Memory B cell (primary cell): ENCODE measurements around the gene KLK14.

Experiments used
- ATAC-seq: fragments of 150-1000 bp; cut with Tn5 transposase; 2 replicates; pipeline ENCODE4 v1.10.0; 2021; ENCODE audit warnings: low read depth, mild to moderate bottlenecking, moderate library complexity
- DNase-seq, 2 donors: peaks; one replicate each; pipeline ENCODE4 v3.0.0; 2022; ENCODE audit warnings: low spot score in 2 of 2
- H3K27ac Mint-ChIP-seq: one replicate; pipeline ENCODE4 v1.8.0; 2022; ENCODE audit warnings: mild to moderate bottlenecking, moderate library complexity, mixed read lengths
- H3K27me3 Mint-ChIP-seq: one replicate; pipeline ENCODE4 v1.8.0; 2022; ENCODE audit warnings: mixed read lengths
- H3K36me3 Mint-ChIP-seq: one replicate; pipeline ENCODE4 v1.8.0; 2022; ENCODE audit warnings: mild to moderate bottlenecking, mixed read lengths
- H3K4me1 Mint-ChIP-seq: one replicate; pipeline ENCODE4 v1.8.0; 2022; ENCODE audit warnings: mixed read lengths
- H3K4me3 Mint-ChIP-seq: one replicate; pipeline ENCODE4 v1.8.0; 2022; ENCODE audit warnings: mild to moderate bottlenecking, moderate library complexity, mixed read lengths
- H3K9me3 Mint-ChIP-seq: one replicate; pipeline ENCODE4 v1.8.0; 2022; ENCODE audit warnings: mixed read lengths

KLK14 gene

DNA sequence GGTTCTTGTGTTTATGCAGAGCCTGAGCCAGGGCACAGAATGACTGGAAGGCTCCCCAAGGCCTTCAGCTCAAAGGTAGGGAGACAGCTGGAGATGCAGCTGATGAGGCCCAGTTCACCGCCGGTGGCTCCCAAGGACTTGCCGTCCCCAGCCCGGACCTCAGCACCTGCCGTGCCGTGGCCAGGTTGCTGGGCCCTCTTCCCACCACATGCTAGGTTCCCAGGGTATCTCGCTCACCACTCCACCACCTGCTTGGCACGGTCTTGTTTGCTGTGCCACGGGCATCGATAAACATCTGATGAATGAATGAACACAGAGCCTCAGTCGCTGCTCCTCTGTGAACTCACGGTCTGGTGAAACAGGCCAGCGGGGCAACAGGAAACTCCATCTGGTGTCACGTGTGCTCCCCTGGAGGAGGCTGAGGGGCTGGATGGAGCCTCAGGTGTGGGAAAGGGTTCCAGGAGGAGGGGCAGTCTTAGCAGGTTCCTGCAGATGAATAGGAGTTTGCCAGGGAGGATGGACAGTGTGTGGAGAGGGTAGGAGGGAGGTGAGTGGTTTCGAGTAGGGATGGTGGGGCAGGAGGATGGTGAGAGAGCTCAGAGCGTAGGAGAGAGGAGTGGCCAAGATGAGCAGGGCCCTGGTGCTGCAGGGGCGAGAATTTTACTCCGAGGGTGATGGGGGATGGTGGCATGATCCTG is 3.6 kb upstream of the KLK14 start:
- H3K4me3 Mint-ChIP-seq, result no peak overlapping the region
- H3K27me3 Mint-ChIP-seq, result peaks cover 18% of the 10 kb centered on the region
- ATAC-seq (no peak), DNase-seq (no peak)
- H3K36me3 Mint-ChIP-seq, result peaks cover 10% of the 10 kb centered on the region
- no peaks in the 10 kb centered on the region for H3K9me3 Mint-ChIP-seq
- H3K4me1 Mint-ChIP-seq, result peaks cover 5% of the 10 kb centered on the region
- H3K27ac Mint-ChIP-seq, result no peak overlapping the region

GRCh38 chr19:51084505-51084904 is 1.8 kb upstream of the KLK14 start:
- Mint-ChIP-seq H3K4me3 (no peak overlapping the region), H3K4me1 (peaks cover 5% of the 10 kb centered on the region), H3K36me3 (peaks cover 12% of the 10 kb centered on the region), H3K27ac (no peak overlapping the region), H3K27me3 (peaks cover 18% of the 10 kb centered on the region), H3K9me3 (no peaks in the 10 kb centered on the region)
- DNase-seq, result no peak
- no peak for ATAC-seq

GRCh38 chr19:51083783-51084182 is 1.1 kb upstream of the KLK14 start:
- no peak for DNase-seq
- H3K36me3 Mint-ChIP-seq, result peaks cover 10% of the 10 kb centered on the region
- H3K27ac Mint-ChIP-seq, result no peak overlapping the region
- peaks cover 5% of the 10 kb centered on the region for H3K4me1 Mint-ChIP-seq
- no peaks in the 10 kb centered on the region for H3K9me3 Mint-ChIP-seq
- H3K4me3 Mint-ChIP-seq, result no peak overlapping the region
- no peak for ATAC-seq
- H3K27me3 Mint-ChIP-seq, result peaks cover 18% of the 10 kb centered on the region

GRCh38 chr19:51083181-51083580 is 494 bp upstream of the KLK14 start:
- Mint-ChIP-seq H3K36me3 (peaks cover 10% of the 10 kb centered on the region), H3K4me3 (no peak overlapping the region), H3K27me3 (peaks cover 18% of the 10 kb centered on the region), H3K9me3 (no peaks in the 10 kb centered on the region), H3K4me1 (peaks cover 5% of the 10 kb centered on the region), H3K27ac (no peak overlapping the region)
- ATAC-seq (no peak), DNase-seq (no peak)

DNA sequence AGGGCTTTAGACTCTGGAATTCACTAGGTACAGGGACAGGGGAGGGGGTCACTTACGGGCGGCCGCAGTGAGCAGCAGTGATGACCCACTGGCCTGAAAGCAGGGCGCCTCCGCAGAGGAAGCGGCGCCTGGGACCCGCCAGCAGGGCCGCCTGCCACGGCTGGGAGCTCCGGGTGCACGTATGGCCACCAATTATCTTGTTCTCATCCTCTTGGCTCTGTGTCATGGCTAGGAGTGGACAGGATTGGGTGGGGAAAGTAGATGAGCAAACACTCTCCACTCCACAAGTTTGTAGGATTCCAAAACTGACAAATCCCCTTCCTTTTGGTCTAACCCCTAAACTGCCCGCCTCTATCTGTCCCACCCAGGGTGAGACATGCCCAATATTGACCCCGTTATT is 1.2 kb downstream of the KLK14 start:
- DNase-seq (no peak), ATAC-seq (no peak)
- Mint-ChIP-seq H3K27ac (no peak overlapping the region), H3K36me3 (peaks cover 3% of the 10 kb centered on the region), H3K4me1 (peaks cover 5% of the 10 kb centered on the region), H3K27me3 (peaks cover 18% of the 10 kb centered on the region), H3K4me3 (no peak overlapping the region), H3K9me3 (no peaks in the 10 kb centered on the region)

- peaks cover 1% of the 10 kb centered on the region for H3K36me3 Mint-ChIP-seq
- H3K27ac Mint-ChIP-seq, result no peak overlapping the region
- no peak overlapping the region for H3K4me3 Mint-ChIP-seq
- DNase-seq (no peak), ATAC-seq (no peak)
- H3K27me3 Mint-ChIP-seq, result peaks cover 21% of the 10 kb centered on the region
- peaks cover 5% of the 10 kb centered on the region for H3K4me1 Mint-ChIP-seq
- H3K9me3 Mint-ChIP-seq, result no peaks in the 10 kb centered on the region
Observed at GRCh38 chr19:51079481-51080110, 3.1 kb downstream of the KLK14 start.

DNA sequence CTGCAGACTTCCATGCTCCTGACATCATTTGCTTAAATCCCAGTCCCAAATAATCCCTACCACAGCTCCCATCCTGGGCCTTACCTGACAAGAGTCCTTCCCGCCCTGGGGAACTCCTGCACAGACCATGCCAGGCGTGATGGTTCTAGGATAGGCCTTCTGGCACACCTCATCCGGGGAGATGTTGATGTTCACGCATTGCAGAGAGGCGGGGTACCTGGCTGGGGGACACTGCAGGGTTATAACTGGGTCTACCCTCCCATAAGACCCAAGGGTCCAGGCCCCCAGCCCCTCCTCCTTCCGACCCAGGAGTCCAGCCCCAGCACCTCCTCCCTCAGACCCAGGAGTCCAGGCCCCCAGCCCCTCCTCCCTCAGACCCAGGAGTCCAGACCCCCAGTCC is 4.0 kb downstream of the KLK14 start:
- H3K36me3 Mint-ChIP-seq, result peaks cover 1% of the 10 kb centered on the region
- peaks cover 5% of the 10 kb centered on the region for H3K4me1 Mint-ChIP-seq
- H3K27ac Mint-ChIP-seq, result no peak overlapping the region
- ATAC-seq, result no peak
- H3K4me3 Mint-ChIP-seq, result no peak overlapping the region
- no peak for DNase-seq
- H3K27me3 Mint-ChIP-seq, result peaks cover 20% of the 10 kb centered on the region
- peaks cover 5% of the 10 kb centered on the region for H3K9me3 Mint-ChIP-seq

DNA sequence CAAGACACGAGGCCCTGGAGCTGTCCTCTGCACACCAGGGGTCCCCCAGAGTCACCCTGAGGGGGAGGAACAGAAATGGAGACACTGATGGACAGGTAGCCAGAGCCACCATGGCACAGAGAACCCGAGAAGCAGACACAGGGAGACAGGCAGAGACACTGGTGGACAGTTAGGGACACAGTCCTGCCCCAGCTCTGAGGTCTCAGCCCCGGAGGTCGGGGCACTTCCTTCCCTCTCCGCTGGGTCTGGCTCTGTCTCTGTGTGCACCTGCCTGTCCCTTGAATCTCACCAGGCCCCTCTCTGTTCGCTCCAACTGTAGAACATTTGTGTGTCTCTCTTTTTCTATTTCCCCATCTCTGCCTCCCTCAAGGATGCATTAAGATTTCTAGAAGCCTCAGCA is 4.6 kb downstream of the KLK14 start:
- ATAC-seq (no peak), DNase-seq (no peak)
- peaks cover 1% of the 10 kb centered on the region for H3K36me3 Mint-ChIP-seq
- no peak overlapping the region for H3K4me3 Mint-ChIP-seq
- H3K4me1 Mint-ChIP-seq, result peaks cover under 1% of the 10 kb centered on the region
- no peak overlapping the region for H3K27ac Mint-ChIP-seq
- H3K27me3 Mint-ChIP-seq, result peaks cover 14% of the 10 kb centered on the region
- peaks cover 5% of the 10 kb centered on the region for H3K9me3 Mint-ChIP-seq

DNA sequence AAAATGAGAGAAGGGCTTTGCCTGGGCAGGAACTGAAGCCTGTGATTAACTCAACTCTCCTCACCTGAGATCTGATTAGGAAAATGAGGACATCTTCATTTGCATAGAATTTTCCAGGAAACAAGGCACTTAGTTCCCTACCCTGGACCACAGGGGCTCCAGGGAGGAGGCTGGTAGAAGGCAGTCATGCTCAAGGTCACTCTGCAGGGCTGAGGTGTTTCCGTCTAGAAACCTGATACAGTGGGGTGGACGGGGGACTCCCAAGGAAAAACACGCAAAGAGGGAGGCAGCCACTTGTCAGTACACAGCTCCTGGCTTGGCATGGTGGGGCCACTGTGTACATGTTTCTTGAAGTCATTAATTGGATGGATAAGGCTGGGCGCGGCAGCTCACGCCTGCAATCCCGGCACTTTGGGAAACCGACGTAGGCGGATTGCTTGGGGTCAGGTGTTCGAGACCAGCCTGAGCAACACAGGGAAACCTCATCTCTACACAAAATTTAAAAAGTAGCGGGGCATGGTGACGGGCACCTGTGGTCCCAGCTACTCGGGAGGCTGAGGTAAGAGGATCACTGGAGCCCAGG is 6.0 kb downstream of the KLK14 start:
- Mint-ChIP-seq H3K4me3 (no peak overlapping the region), H3K27ac (no peak overlapping the region)

DNA sequence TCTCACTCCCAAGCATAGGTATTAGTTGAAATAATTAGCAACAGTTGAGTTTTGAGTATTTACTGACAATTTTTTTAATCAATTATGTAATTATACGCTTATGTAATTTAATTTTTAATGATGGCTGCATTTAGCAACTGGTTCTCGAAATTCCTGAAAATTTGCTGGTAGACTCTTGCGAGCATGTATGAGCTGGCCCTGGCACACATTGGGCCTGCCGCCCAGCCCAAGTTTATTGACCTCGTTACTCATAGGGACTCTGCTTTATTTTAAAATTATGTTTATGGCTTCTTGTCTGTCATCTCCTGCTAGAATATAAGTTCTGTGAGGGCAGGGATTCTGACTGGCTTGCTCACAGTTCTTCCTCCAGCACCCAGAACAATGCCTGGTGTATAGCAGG is 6.7 kb downstream of the KLK14 start:
- H3K27ac Mint-ChIP-seq, result no peak overlapping the region
- no peak overlapping the region for H3K4me3 Mint-ChIP-seq
- no peak for DNase-seq
- H3K27me3 Mint-ChIP-seq, result peaks cover 5% of the 10 kb centered on the region
- H3K9me3 Mint-ChIP-seq, result peaks cover 5% of the 10 kb centered on the region
- no peaks in the 10 kb centered on the region for H3K4me1 Mint-ChIP-seq
- peaks cover 1% of the 10 kb centered on the region for H3K36me3 Mint-ChIP-seq
- no peak for ATAC-seq

More for the DNA sequence above, 6.0 kb downstream of the KLK14 start:
- no peak for ATAC-seq
- H3K9me3 Mint-ChIP-seq, result peaks cover 5% of the 10 kb centered on the region
- H3K36me3 Mint-ChIP-seq, result peaks cover 1% of the 10 kb centered on the region
- peaks cover 5% of the 10 kb centered on the region for H3K27me3 Mint-ChIP-seq
- H3K4me1 Mint-ChIP-seq, result no peaks in the 10 kb centered on the region
- DNase-seq, result no peak

GRCh38 chr19:51071095-51071405 is 11.6 kb downstream of the KLK14 start:
- Mint-ChIP-seq H3K4me1 (peaks cover under 1% of the 10 kb centered on the region), H3K4me3 (no peak overlapping the region), H3K36me3 (peaks cover 4% of the 10 kb centered on the region), H3K27ac (no peak overlapping the region), H3K9me3 (peaks cover 9% of the 10 kb centered on the region), H3K27me3 (peaks cover 14% of the 10 kb centered on the region)
- DNase-seq (no peak), ATAC-seq (no peak)

- peaks cover 6% of the 10 kb centered on the region for H3K36me3 Mint-ChIP-seq
- H3K4me3 Mint-ChIP-seq, result no peak overlapping the region
- no peak for ATAC-seq
- peaks cover 2% of the 10 kb centered on the region for H3K4me1 Mint-ChIP-seq
- no peak overlapping the region for H3K27ac Mint-ChIP-seq
- DNase-seq, result no peak
- H3K9me3 Mint-ChIP-seq, result peaks cover 9% of the 10 kb centered on the region
- H3K27me3 Mint-ChIP-seq, result peaks cover 17% of the 10 kb centered on the region
Observed at GRCh38 chr19:51070334-51071094, 12.2 kb downstream of the KLK14 start.

DNA sequence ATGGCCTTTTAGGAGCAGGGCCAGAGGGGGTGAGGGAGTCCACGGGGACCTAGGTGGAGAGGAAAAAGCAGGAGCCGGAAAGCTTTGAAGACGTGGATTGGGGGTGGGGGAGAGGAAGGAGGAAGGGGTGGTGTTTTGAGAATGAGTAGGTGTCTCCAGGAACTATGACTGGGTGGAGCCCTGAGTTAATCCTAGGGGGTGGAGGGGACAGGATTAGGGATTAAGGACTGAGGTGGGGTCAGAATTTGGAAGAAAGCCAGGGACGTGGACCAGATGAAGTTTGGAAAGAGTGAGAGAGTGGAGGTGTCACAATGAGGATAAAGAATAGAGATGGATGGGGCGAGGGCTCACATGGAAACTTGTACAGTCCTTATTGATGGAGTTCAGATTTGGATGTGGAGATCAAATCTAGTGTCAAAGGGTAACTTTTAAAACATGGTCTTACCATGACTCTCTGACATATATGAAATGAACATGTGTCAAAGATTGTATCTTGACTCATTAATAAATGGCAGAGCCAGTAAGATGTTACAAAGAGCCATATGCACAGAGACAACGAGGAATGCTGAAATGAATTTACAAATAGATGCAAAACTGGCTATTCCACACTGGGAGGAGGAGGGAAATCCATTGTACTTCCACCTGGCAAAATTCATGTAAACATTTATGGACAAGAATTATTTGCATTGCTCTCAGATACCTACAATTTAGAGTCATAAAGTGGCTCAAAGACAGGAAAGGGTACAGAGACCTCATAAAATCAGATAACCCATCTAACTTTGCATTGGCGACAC is 16.1 kb downstream of the KLK14 start:
- Mint-ChIP-seq H3K9me3 (peaks cover 5% of the 10 kb centered on the region), H3K27me3 (peaks cover 21% of the 10 kb centered on the region), H3K36me3 (peaks cover 8% of the 10 kb centered on the region), H3K27ac (no peak overlapping the region), H3K4me1 (peaks cover 4% of the 10 kb centered on the region), H3K4me3 (no peak overlapping the region)
- no peak for DNase-seq
- no peak for ATAC-seq
